ENCODE data around the gene CCDC30.

GRCh38 chr1:42418516-42418915 is 44.6 kb upstream of the CCDC30 start:
- TF ChIP-seq CTCF (IDR thresholded peaks at IDR 0.05) = no peak
- TF ChIP-seq POLR2A (IDR thresholded peaks at IDR 0.05) = no peak

All from upper lobe of left lung (tissue), 4 donors.